ENCODE data around the gene TKTL1.

DNA sequence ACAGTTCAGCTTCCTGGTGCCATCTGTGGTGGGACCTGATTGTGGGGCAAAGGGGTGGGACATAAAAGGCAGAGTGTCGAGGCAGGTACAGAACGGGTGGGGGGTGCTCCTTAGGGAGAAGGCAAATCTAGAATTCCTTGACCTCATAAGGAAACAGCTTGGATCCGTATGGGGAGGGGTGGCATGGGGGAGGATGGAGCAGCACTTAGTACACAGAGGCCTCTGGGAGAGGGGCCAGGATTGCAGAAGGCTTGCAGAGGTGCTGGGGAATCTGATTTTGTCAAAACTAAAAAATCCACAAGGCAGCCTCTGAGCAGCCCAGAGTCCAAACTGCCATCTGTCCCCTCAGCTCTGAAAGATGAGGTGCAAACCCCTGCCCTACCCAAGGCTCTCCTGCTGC lies 81.2 kb downstream of the TKTL1 start:
- TF ChIP-seq CTCF (conservative IDR thresholded peaks at IDR 0.05) = no peak
- no peak for TF ChIP-seq ZFX (IDR thresholded peaks at IDR 0.05)
